GM12872 (cell line): ENCODE results near the gene LAMTOR1.

Source experiments
- TF ChIP-seq, protein P1 (sequence below): IDR thresholded peaks from 3 replicates; pipeline ENCODE4 v1.5.1; 2011; ENCODE audit warnings: low read depth, mild to moderate bottlenecking, low read length, moderate library complexity; ENCODE audit not compliant: insufficient read depth

Gene LAMTOR1

DNA sequence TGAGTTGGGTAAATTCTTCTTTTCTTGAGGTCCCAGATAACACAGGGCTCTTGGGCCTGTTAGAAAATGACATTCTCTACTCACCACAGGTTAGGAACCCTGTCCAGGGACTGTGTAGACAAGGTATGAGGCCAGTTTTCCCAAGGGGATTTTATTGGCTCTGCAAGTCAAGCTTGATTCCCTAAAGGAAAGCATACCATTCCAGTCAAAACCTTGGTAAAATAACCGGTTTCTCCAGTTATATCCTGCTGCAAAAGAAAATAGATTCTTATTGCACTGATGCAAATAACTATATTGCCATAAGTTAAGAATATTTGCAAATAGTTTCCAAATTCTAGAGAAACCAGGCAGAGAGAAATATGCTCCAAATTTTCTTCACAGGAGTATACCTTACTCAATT is 22.9 kb upstream of the LAMTOR1 start:
- TF ChIP-seq, protein P1, sequence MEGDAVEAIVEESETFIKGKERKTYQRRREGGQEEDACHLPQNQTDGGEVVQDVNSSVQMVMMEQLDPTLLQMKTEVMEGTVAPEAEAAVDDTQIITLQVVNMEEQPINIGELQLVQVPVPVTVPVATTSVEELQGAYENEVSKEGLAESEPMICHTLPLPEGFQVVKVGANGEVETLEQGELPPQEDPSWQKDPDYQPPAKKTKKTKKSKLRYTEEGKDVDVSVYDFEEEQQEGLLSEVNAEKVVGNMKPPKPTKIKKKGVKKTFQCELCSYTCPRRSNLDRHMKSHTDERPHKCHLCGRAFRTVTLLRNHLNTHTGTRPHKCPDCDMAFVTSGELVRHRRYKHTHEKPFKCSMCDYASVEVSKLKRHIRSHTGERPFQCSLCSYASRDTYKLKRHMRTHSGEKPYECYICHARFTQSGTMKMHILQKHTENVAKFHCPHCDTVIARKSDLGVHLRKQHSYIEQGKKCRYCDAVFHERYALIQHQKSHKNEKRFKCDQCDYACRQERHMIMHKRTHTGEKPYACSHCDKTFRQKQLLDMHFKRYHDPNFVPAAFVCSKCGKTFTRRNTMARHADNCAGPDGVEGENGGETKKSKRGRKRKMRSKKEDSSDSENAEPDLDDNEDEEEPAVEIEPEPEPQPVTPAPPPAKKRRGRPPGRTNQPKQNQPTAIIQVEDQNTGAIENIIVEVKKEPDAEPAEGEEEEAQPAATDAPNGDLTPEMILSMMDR: no peak

DNA sequence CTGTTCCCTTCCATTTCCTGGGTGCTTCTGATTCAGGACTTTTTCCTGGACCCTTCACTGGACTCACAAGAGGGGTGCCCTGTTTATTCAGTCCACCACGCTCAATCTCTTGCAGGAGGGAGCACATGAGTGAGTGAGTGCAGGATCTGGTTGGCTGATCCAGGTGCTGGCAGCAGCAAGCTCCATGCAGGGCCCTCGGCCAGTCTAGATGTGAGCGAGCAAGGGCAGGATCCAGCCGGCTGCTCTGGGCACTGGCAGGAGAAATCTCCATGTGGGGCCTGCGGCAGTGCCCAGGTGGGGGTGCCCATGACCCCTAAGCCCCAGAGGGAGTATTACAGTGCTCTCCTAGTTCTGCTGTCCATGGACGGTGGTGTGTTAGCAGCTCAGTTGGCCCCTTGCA is 20.9 kb upstream of the LAMTOR1 start:
- TF ChIP-seq, protein P1: no peak

DNA sequence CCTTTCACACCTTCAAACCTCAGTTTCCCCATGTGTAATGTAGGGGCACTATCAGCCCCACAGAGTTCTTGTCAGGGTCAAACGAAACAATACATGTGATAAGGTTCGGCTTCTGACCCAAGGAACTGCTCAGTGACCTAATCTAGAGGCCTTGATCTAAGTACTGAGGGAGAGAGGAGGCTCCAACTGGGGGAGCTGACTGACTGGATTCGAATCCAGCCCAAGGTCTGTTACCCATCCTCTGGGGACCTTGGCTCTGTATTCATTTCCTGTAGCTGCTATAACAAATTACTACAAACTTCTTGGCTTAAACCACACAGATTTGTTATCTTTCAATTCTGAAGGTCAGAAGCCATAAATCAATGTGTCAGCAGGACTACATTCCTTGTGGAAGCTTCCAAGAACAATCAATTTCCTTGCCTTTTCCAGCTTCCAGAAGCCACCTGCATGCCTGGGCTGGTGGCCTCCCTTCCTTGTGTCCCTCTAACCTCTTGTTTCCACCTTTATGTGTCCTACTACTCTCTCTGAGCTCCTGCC is 20.1 kb upstream of the LAMTOR1 start:
- TF ChIP-seq, protein P1: no peak

DNA sequence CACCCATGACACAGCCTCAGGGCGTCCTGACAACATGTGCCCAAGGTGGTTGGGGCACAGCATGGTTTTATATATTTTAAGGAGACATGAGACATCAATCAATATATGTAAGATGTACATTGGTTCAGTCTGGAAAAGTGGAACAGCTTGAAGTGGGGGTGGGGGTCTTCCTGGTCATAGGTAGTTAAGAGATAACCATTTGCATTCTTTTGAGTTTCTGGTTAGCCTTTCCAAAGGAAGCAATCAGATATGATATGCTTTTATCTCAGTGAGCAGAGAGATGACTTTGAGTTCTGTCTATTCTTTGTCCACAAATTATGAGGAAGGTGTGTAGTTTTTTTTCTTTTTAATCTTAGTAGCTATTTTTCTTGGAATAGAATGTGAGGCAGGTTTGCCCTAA is 19.5 kb upstream of the LAMTOR1 start:
- TF ChIP-seq, protein P1: no peak

DNA sequence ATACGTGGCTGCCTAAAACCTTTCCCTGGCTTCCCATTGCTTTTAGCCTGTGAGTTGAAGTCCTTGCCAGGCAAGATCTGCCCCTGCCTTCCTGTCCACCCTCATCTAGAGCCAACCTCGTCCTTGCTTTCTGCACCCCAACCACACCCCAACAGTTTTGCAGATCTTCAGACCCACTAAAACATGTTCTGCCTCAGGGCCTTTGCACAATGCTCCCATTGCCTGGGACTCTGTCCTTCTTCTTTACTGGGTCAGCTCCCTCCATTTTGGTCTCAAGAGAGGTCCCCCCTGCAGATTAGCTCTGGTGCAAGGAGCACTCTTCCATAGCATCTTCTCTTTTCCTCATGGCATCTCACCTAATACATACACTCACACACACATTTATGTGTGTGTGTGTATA is 17.8 kb upstream of the LAMTOR1 start:
- TF ChIP-seq, protein P1: no peak

DNA sequence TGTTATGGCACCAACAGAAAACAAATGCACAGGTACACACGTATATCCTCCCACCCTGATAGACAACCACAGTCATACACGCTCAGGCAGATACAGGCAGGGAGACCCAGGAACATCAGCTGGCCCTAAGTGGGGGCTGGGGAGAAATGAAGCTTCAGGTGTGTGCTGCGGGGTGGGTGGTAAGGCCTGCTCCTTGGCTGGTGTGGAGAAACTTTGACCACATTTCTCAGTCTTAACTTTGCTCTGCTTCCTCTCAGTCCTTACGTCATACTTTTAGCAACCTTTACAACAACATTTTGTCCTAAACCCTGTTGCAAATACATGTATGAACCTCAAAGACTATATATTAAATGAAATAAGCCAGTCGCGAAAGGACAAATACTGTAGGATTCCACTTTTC is 16.1 kb upstream of the LAMTOR1 start:
- TF ChIP-seq, protein P1: no peak

DNA sequence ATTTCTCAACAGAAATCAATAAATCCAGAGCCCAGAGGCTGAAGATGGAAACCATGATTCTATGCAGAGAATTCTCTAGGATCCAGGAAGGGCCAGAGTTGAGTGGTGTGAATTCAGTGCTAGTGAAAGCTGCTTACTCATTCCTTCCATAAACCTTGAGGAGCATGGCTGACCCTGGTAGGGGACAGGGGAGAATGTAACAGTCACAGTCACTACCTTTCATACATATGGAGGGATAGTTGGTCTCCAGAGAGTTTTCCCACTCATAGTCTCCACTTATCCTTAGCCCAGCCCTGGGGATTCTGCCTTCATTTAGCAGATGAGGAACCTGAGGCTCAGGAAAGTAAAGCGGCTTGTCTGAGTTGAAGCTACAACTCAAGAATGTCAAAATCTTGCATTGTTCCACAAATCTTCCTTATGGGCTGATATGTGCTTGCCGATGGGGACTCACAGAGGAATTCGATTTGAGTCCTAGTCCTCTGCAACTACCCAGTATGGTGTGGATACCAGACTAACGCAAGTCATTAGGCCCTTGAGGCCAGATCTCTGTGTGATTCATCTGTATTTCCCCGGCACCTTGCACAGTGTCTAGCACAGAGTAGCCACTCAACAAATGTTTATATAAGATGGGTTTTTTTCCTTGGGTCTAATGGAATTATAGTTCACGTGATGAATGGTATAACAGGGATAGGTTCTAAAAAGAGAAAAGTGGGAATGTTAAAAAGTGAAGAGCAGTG is 13.1 kb upstream of the LAMTOR1 start:
- TF ChIP-seq, protein P1: no peak

DNA sequence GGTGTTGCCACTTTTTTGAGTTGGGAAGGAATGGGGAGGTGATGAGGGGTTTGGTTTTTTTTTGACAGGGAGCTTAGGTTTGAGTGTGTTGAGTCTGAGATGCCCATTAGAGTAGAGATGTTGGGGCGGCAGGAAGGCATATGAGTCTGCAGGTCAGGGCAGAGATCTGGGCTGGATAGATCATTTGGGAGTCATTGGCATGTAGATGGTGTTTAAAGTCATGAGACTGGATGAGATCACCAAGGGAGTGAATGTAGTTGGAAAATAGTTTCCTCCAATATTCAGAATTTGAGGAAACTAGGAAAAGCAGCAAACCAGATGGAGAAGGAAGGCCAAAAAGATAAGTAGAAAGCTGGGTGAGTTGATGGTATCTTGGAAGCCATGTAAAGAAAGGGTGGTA is 11.5 kb upstream of the LAMTOR1 start:
- TF ChIP-seq, protein P1: no peak
